ENCODE results near the gene SLC35F2.

DNA sequence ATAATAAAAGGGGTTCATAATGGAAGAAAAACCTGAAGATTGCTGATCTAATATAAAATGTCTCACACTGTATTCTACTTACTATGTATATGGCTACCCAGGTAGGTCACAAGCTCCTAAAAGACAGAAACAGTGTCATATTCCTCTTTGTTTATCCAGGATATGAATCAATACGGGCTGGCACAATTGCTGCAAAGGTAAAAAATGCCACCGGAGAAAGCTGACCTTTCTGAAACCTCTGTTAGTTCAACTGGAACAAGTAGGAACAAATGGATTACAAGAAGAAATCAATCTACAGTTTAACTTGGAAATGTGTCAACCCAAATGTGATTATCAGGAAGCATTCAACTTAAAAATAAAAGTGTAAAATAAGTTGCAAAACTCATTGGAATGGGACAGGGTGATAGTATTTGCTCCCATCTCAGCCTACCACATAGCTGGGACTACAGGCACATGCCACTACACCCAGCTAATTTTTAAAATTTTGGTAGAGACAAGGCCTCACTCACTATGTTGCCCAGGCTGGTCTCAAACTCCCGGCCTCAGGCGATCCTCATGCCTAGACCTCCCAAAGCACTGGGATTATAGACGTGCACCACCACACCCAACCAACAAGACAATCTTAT is 27.6 kb downstream of the SLC35F2 start:
- TF ChIP-seq, protein P1, sequence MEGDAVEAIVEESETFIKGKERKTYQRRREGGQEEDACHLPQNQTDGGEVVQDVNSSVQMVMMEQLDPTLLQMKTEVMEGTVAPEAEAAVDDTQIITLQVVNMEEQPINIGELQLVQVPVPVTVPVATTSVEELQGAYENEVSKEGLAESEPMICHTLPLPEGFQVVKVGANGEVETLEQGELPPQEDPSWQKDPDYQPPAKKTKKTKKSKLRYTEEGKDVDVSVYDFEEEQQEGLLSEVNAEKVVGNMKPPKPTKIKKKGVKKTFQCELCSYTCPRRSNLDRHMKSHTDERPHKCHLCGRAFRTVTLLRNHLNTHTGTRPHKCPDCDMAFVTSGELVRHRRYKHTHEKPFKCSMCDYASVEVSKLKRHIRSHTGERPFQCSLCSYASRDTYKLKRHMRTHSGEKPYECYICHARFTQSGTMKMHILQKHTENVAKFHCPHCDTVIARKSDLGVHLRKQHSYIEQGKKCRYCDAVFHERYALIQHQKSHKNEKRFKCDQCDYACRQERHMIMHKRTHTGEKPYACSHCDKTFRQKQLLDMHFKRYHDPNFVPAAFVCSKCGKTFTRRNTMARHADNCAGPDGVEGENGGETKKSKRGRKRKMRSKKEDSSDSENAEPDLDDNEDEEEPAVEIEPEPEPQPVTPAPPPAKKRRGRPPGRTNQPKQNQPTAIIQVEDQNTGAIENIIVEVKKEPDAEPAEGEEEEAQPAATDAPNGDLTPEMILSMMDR (IDR thresholded peaks at IDR 0.05; ENCODE audit: low read length) = no peak
- TF ChIP-seq EZH2phosphoT487 (IDR thresholded peaks at IDR 0.05; ENCODE audit: low read length) = no peak
- no peak for TF ChIP-seq EZH2 (optimal IDR thresholded peaks at IDR 0.05; ENCODE audit: low read depth, low read length)

Data from MM.1S (cell line).